Erythroblast (primary cell): ENCODE data around the gene GRK2.

Experiments used
- GATA1 ChIP-seq: IDR thresholded peaks from 2 replicates; pipeline ENCODE4 v1.6.1; 2011; ENCODE audit warnings: low read depth, mild to moderate bottlenecking, control low read depth, low read length, moderate library complexity
- POLR2A ChIP-seq: IDR thresholded peaks from 2 replicates; pipeline ENCODE4 v1.6.1; 2011; ENCODE audit warnings: mild to moderate bottlenecking, low read length

- TF ChIP-seq POLR2A: no peak
- no peak for TF ChIP-seq GATA1
Measured at GRCh38 chr11:67310246-67311050, 44.2 kb downstream of the GRK2 start.
